Measurements from ENCODE around the gene UBE2U. TPM values are rescaled to one million over a fixed set of nuclear protein-coding genes. Genes with fewer than 3 reads are reported as not detected.

UBE2U gene
- polyA plus RNA-seq, result not detected in 2 replicates
- not detected in 2 replicates for polyA minus RNA-seq

DNA sequence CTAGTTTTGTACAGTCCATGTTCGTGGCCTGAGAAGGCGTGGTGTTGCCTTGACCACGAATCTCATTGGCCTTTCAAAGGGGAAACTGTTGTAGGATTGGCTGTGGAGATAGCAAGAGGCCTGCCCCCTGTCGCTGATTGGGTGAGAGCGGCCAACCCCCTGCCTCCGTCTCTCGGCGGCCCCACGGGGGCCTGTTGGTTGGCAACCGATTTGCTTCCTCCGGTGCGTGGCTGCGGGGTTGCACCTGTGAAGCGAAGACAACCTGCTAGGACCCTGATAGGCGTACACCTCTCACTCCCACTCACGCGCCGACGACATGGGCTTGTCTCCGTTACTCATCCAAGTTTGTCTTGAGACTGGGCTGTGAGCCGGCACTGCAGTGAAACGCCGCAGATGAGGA, at the start of gene UBE2U:
Gene UBE2U (plus strand): TSS at position 204 of the 400 bp plus-strand sequence. CDS start 428 bp downstream, outside the sequence.
- H3K9me3 ChIP-seq (ENCODE audit: low read length), result no peaks in the 10 kb centered on the region
- H3K27ac ChIP-seq (ENCODE audit: low read length), result no peak within 1 kb of the TSS
- H2AFZ ChIP-seq (ENCODE audit: low read depth, low read length), result no peak within 1 kb of the TSS
- no peaks in the 10 kb centered on the region for H3K9me2 ChIP-seq (ENCODE audit: insufficient read depth, low read length)
- H3K4me2 ChIP-seq (ENCODE audit: low read length), result no peak within 1 kb of the TSS
- H3K79me2 ChIP-seq (replicated peaks; ENCODE audit: insufficient read depth, low read length), result no peaks in the 10 kb centered on the region
- H3K4me3 ChIP-seq (ENCODE audit: low read length), result no peak within 1 kb of the TSS
- H3K36me3 ChIP-seq (ENCODE audit: insufficient read depth, low read length), result no peaks in the 10 kb centered on the region
- H3K27me3 ChIP-seq (ENCODE audit: insufficient read depth, low read depth, low read length), result no peaks in the 10 kb centered on the region
- H3K9ac ChIP-seq (ENCODE audit: low read length), result no peak within 1 kb of the TSS
- TF ChIP-seq, protein P1, sequence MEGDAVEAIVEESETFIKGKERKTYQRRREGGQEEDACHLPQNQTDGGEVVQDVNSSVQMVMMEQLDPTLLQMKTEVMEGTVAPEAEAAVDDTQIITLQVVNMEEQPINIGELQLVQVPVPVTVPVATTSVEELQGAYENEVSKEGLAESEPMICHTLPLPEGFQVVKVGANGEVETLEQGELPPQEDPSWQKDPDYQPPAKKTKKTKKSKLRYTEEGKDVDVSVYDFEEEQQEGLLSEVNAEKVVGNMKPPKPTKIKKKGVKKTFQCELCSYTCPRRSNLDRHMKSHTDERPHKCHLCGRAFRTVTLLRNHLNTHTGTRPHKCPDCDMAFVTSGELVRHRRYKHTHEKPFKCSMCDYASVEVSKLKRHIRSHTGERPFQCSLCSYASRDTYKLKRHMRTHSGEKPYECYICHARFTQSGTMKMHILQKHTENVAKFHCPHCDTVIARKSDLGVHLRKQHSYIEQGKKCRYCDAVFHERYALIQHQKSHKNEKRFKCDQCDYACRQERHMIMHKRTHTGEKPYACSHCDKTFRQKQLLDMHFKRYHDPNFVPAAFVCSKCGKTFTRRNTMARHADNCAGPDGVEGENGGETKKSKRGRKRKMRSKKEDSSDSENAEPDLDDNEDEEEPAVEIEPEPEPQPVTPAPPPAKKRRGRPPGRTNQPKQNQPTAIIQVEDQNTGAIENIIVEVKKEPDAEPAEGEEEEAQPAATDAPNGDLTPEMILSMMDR (IDR thresholded peaks at IDR 0.05; ENCODE audit: poor library complexity, severe bottlenecking), result no peak
- TF ChIP-seq, protein P2, sequence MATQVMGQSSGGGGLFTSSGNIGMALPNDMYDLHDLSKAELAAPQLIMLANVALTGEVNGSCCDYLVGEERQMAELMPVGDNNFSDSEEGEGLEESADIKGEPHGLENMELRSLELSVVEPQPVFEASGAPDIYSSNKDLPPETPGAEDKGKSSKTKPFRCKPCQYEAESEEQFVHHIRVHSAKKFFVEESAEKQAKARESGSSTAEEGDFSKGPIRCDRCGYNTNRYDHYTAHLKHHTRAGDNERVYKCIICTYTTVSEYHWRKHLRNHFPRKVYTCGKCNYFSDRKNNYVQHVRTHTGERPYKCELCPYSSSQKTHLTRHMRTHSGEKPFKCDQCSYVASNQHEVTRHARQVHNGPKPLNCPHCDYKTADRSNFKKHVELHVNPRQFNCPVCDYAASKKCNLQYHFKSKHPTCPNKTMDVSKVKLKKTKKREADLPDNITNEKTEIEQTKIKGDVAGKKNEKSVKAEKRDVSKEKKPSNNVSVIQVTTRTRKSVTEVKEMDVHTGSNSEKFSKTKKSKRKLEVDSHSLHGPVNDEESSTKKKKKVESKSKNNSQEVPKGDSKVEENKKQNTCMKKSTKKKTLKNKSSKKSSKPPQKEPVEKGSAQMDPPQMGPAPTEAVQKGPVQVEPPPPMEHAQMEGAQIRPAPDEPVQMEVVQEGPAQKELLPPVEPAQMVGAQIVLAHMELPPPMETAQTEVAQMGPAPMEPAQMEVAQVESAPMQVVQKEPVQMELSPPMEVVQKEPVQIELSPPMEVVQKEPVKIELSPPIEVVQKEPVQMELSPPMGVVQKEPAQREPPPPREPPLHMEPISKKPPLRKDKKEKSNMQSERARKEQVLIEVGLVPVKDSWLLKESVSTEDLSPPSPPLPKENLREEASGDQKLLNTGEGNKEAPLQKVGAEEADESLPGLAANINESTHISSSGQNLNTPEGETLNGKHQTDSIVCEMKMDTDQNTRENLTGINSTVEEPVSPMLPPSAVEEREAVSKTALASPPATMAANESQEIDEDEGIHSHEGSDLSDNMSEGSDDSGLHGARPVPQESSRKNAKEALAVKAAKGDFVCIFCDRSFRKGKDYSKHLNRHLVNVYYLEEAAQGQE (IDR thresholded peaks at IDR 0.05; ENCODE audit: borderline replicate concordance), result no peak
- TF ChIP-seq EP300 (conservative IDR thresholded peaks at IDR 0.05; ENCODE audit: poor library complexity, severe bottlenecking) (no peak), POLR2AphosphoS5 (IDR thresholded peaks at IDR 0.05) (no peak), SMC3 (conservative IDR thresholded peaks at IDR 0.05; ENCODE audit: poor library complexity) (no peak), MXI1 (conservative IDR thresholded peaks at IDR 0.05; ENCODE audit: poor library complexity, severe bottlenecking) (no peak), EZH2 (IDR thresholded peaks at IDR 0.05; ENCODE audit: borderline replicate concordance, insufficient read depth, low read length, poor library complexity, severe bottlenecking) (no peak)
- H4K20me1 ChIP-seq (ENCODE audit: insufficient read depth), result no peaks in the 10 kb centered on the region
- no peaks in the 10 kb centered on the region for H3F3A ChIP-seq (ENCODE audit: insufficient read depth, low read length, poor library complexity, severe bottlenecking)

DNA sequence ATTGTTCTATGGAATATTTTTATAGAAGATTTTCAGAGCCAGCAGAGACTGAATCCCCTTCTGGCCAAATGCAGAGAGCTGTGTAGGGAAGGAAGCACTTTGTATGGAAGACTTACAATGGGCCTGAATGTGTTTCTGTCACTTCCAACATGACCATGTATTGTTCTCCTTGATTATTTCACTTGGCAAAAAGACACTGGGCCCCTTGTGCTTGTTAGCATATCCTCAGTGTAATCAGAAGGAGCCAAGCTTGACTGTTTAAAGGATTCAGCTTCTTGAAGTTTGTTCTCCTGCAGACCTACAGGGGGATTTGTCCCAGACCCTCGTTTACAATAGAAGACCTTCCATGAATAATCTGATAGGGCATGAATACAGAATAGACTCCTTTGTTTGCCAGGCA, 48.1 kb upstream of the UBE2U start:
- H3K9ac ChIP-seq (ENCODE audit: low read length), result no peak overlapping the region
- no peak overlapping the region for H3K27ac ChIP-seq (ENCODE audit: low read length)
- no peak overlapping the region for H2AFZ ChIP-seq (ENCODE audit: low read depth, low read length)
- H3K79me2 ChIP-seq (replicated peaks; ENCODE audit: insufficient read depth, low read length), result no peaks in the 10 kb centered on the region
- no peaks in the 10 kb centered on the region for H4K20me1 ChIP-seq (ENCODE audit: insufficient read depth)
- no peak for TF ChIP-seq POLR2AphosphoS5 (IDR thresholded peaks at IDR 0.05)
- TF ChIP-seq, protein P1 (IDR thresholded peaks at IDR 0.05; ENCODE audit: poor library complexity, severe bottlenecking), result no peak
- no peak for TF ChIP-seq SMC3 (conservative IDR thresholded peaks at IDR 0.05; ENCODE audit: poor library complexity)
- TF ChIP-seq, protein P2 (IDR thresholded peaks at IDR 0.05; ENCODE audit: borderline replicate concordance), result no peak
- no peak for TF ChIP-seq RAD21 (conservative IDR thresholded peaks at IDR 0.05)
- TF ChIP-seq EZH2 (IDR thresholded peaks at IDR 0.05; ENCODE audit: borderline replicate concordance, insufficient read depth, low read length, poor library complexity, severe bottlenecking), result no peak
- no peak for TF ChIP-seq MXI1 (conservative IDR thresholded peaks at IDR 0.05; ENCODE audit: poor library complexity, severe bottlenecking)
- no peak for TF ChIP-seq TAF1 (IDR thresholded peaks at IDR 0.05; ENCODE audit: low read depth)
- TF ChIP-seq EP300 (conservative IDR thresholded peaks at IDR 0.05; ENCODE audit: poor library complexity, severe bottlenecking), result no peak
- H3K9me3 ChIP-seq (ENCODE audit: low read length), result no peaks in the 10 kb centered on the region
- no peaks in the 10 kb centered on the region for H3F3A ChIP-seq (ENCODE audit: insufficient read depth, low read length, poor library complexity, severe bottlenecking)
- H3K36me3 ChIP-seq (ENCODE audit: insufficient read depth, low read length), result no peaks in the 10 kb centered on the region
- no peak overlapping the region for H3K4me3 ChIP-seq (ENCODE audit: low read length)
- H3K4me2 ChIP-seq (ENCODE audit: low read length), result no peak overlapping the region
- no peaks in the 10 kb centered on the region for H3K9me2 ChIP-seq (ENCODE audit: insufficient read depth, low read length)
- H3K27me3 ChIP-seq (ENCODE audit: insufficient read depth, low read depth, low read length), result no peaks in the 10 kb centered on the region
